H9 (cell line): Measurements from ENCODE around the gene ARPC1B. TPM values are rescaled to one million over a fixed set of nuclear protein-coding genes. Genes with fewer than 3 reads are reported as not detected.

Experiments used
- DNase-seq: peaks from one replicate; pipeline ENCODE4 v3.0.0-alpha.2; 2017
- H2AFZ ChIP-seq: one replicate; pipeline ENCODE4 v1.6.1; 2013; ENCODE audit warnings: mild to moderate bottlenecking, low read length, control low read depth, moderate library complexity
- H2AK5ac ChIP-seq: 2 replicates; pipeline ENCODE4 v1.6.1; 2013; ENCODE audit warnings: low read length, control low read depth, mixed read lengths; ENCODE audit not compliant: insufficient read length
- H2BK120ac ChIP-seq: one replicate; pipeline ENCODE4 v1.6.1; 2013; ENCODE audit warnings: low read depth, mild to moderate bottlenecking, low read length, control low read depth, inconsistent platforms; ENCODE audit not compliant: poor library complexity, severe bottlenecking
- H2BK12ac ChIP-seq: 2 replicates; pipeline ENCODE4 v1.6.1; 2013; ENCODE audit warnings: low read length, control low read depth, mixed read lengths, low read depth; ENCODE audit not compliant: insufficient read length
- H2BK15ac ChIP-seq: 2 replicates; pipeline ENCODE4 v1.6.1; 2013; ENCODE audit warnings: low read depth, low read length, control low read depth
- H2BK20ac ChIP-seq: one replicate; pipeline ENCODE4 v1.6.1; 2013; ENCODE audit warnings: low read depth, mild to moderate bottlenecking, low read length, control low read depth, inconsistent platforms; ENCODE audit not compliant: poor library complexity, severe bottlenecking
- H2BK5ac ChIP-seq: 2 replicates; pipeline ENCODE4 v1.6.1; 2013; ENCODE audit warnings: low read length, control low read depth, mixed read lengths; ENCODE audit not compliant: insufficient read length
- H3K14ac ChIP-seq: 2 replicates; pipeline ENCODE4 v1.6.1; 2013; ENCODE audit warnings: low read length, control low read depth; ENCODE audit not compliant: insufficient read depth
- H3K18ac ChIP-seq: 2 replicates; pipeline ENCODE4 v1.6.1; 2013; ENCODE audit warnings: low read depth, mild to moderate bottlenecking, mixed read lengths, low read length, control low read depth; ENCODE audit not compliant: insufficient read length
- H3K23ac ChIP-seq: 2 replicates; pipeline ENCODE4 v1.6.1; 2013; ENCODE audit warnings: low read length, control low read depth, mixed read lengths, low read depth; ENCODE audit not compliant: insufficient read length
- H3K23me2 ChIP-seq: 2 replicates; pipeline ENCODE4 v1.6.1; 2013; ENCODE audit warnings: low read depth, mild to moderate bottlenecking, mixed read lengths, low read length, control low read depth; ENCODE audit not compliant: insufficient read length, poor library complexity, severe bottlenecking
- H3K27ac ChIP-seq: 2 replicates; pipeline ENCODE4 v1.5.1; 2013; ENCODE audit warnings: low read length, control low read depth, mixed read lengths, low read depth; ENCODE audit not compliant: insufficient read length
- H3K27me3 ChIP-seq: 2 replicates; pipeline ENCODE4 v1.6.1; 2013; ENCODE audit warnings: low read length, control low read depth, inconsistent platforms; ENCODE audit not compliant: insufficient read depth
- H3K4ac ChIP-seq: 2 replicates; pipeline ENCODE4 v1.6.1; 2013; ENCODE audit warnings: low read depth, mild to moderate bottlenecking, control low read depth, inconsistent platforms, low read length, moderate library complexity
- H3K4me1 ChIP-seq: 2 replicates; pipeline ENCODE4 v1.6.1; 2013; ENCODE audit warnings: low read length, control low read depth, inconsistent platforms; ENCODE audit not compliant: insufficient read depth
- H3K4me2 ChIP-seq: 2 replicates; pipeline ENCODE4 v1.6.1; 2013; ENCODE audit warnings: low read length, control low read depth, mixed read lengths; ENCODE audit not compliant: insufficient read length, insufficient read depth
- H3K56ac ChIP-seq: 2 replicates; pipeline ENCODE4 v1.6.1; 2013; ENCODE audit warnings: low read depth, mild to moderate bottlenecking, mixed read lengths, low read length, control low read depth; ENCODE audit not compliant: insufficient read length
- H3K79me1 ChIP-seq: 2 replicates; pipeline ENCODE4 v1.6.1; 2013; ENCODE audit warnings: low read depth, mild to moderate bottlenecking, moderate library complexity, low read length, control low read depth, inconsistent platforms; ENCODE audit not compliant: insufficient read depth, poor library complexity, severe bottlenecking
- H3K79me2 ChIP-seq: 2 replicates; pipeline ENCODE4 v1.6.1; 2013; ENCODE audit warnings: low read length, control low read depth, inconsistent platforms; ENCODE audit not compliant: insufficient read depth
- H3K9ac ChIP-seq: 2 replicates; pipeline ENCODE4 v1.6.1; 2013; ENCODE audit warnings: low read length, control low read depth, mixed read lengths; ENCODE audit not compliant: insufficient read length; ENCODE audit errors: extremely low read depth
- H3K9me3 ChIP-seq: one replicate; pipeline ENCODE4 v1.6.1; 2013; ENCODE audit warnings: low read depth, low read length, inconsistent platforms; ENCODE audit not compliant: control insufficient read depth
- H3T11ph ChIP-seq: one replicate; pipeline ENCODE4 v1.6.1; 2013; ENCODE audit warnings: mild to moderate bottlenecking, low read length, control low read depth, inconsistent platforms
- H4K20me1 ChIP-seq: one replicate; pipeline ENCODE4 v1.6.1; 2013; ENCODE audit not compliant: control insufficient read depth, insufficient read length, insufficient read depth
- H4K5ac ChIP-seq: 2 replicates; pipeline ENCODE4 v1.6.1; 2013; ENCODE audit warnings: low read depth, mild to moderate bottlenecking, mixed read lengths, low read length, control low read depth; ENCODE audit not compliant: insufficient read length
- H4K8ac ChIP-seq: replicated peaks from 2 replicates; pipeline ENCODE4 v1.6.1; 2013; ENCODE audit warnings: low read length, control low read depth, mixed read lengths, low read depth; ENCODE audit not compliant: insufficient read length
- H4K91ac ChIP-seq: 2 replicates; pipeline ENCODE4 v1.6.1; 2013; ENCODE audit warnings: low read depth, mild to moderate bottlenecking, moderate library complexity, mixed read lengths, low read length, control low read depth; ENCODE audit not compliant: insufficient read length
- H3K27ac Mint-ChIP-seq, 3 experiments: 2 replicates in 2 of 3; 3 replicates in 1 of 3; pipeline ENCODE4 v1.8.0; 2020 to 2021; ENCODE audit warnings: mixed read lengths in 3 of 3, mild to moderate bottlenecking in 1 of 3, moderate library complexity in 1 of 3
- H3K27me3 Mint-ChIP-seq: 2 replicates; pipeline ENCODE4 v1.8.0; 2021; ENCODE audit warnings: low read depth, mild to moderate bottlenecking, moderate library complexity, mixed read lengths
- H3K36me3 Mint-ChIP-seq, 3 experiments: 2 replicates in 2 of 3; 3 replicates in 1 of 3; pipeline ENCODE4 v1.8.0; 2020 to 2021; ENCODE audit warnings: low read depth in 3 of 3, mixed read lengths in 3 of 3; ENCODE audit not compliant: insufficient read depth in 1 of 3
- H3K4me1 Mint-ChIP-seq, 2 experiments: 2 replicates each; pipeline ENCODE4 v1.8.0; 2020; ENCODE audit warnings: mixed read lengths in 2 of 2
- H3K4me3 Mint-ChIP-seq, 2 experiments: 2 replicates in 1 of 2; 3 replicates in 1 of 2; pipeline ENCODE4 v1.8.0; 2020 to 2021; ENCODE audit warnings: mild to moderate bottlenecking in 2 of 2, mixed read lengths in 2 of 2, moderate library complexity in 1 of 2
- H3K9me3 Mint-ChIP-seq, 2 experiments: 2 replicates in 1 of 2; 3 replicates in 1 of 2; pipeline ENCODE4 v1.8.0; 2020; ENCODE audit warnings: mild to moderate bottlenecking in 2 of 2, mixed read lengths in 2 of 2, moderate library complexity in 1 of 2
- WGBS: extraction: QIAGEN DNeasy Blood & Tissue Kit; methylation state at CpG from one replicate; pipeline ENCODE4 v1.1.7; 2013; ENCODE audit warnings: missing lambda C conversion rate, low lambda C conversion rate, mixed read lengths; ENCODE audit not compliant: insufficient read length; ENCODE audit errors: extremely low coverage; 5-methylcytosine and 5-hydroxymethylcytosine counted together
- total RNA-seq: library from RNA; stranded (reverse); gene quantifications from 2 replicates; pipeline ENCODE4 v1.2.1, GENCODE V29; 2021
- TF ChIP-seq, protein P1 (sequence below): fragments of 200-600 bp; sonication (generic); conservative IDR thresholded peaks from 3 replicates; pipeline ENCODE4 v1.8.0; 2021; ENCODE audit warnings: antibody characterized with exemption, mild to moderate bottlenecking

Gene ARPC1B
- total RNA-seq, 1 experiment from 2014 or later: 56.3 TPM

DNA sequence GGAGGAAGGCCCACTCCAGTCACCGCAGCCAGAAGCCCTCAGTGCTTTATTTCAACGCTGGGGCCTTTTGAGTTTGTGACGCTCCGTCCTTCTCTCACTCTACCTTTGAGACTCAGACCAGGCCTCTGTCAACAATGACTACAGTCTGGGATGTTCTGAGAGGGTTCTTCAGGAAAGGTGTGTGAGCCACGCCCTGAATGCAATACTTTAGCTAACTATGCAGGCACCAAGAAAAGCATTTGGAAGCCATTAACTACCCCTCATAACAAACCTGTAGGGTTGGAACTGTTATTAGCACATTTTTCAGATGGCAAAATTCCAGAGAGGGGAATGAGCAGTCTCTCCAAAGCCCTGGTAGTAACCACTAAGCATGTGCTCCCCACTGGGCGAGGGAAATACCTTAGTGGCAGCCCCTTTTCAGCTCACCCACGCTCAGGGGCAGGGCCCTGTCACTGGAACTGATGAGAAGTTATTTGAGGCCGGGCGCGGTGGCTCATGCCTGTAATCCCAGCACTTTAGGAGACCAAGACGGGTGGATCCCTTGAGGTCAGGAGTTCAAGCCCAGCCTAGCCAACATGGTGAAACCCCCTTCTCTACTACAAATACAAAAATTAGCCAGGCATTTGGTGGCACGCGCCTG is 5.7 kb upstream of the ARPC1B start:
- Mint-ChIP-seq H3K9me3 (no peaks in the 10 kb centered on the region), H3K27ac (peak overlapping the region; percentile 16 to 90 (median 83); a peak in 5 of 7 replicates), H3K27me3 (peaks cover 12% of the 10 kb centered on the region), H3K36me3 (peaks cover 15 to 34% (median 24%) of the 10 kb centered on the region in 3 experiments; a peak in 6 of 7 replicates), H3K4me1 (peaks cover 10 to 16% of the 10 kb centered on the region in 2 experiments), H3K4me3 (no peak overlapping the region)
- Histone ChIP-seq H3K27ac (no peak overlapping the region), H3K14ac (no peak overlapping the region), H2BK15ac (no peak overlapping the region), H2BK120ac (no peak overlapping the region), H2AFZ (no peak overlapping the region), H4K20me1 (no peaks in the 10 kb centered on the region), H2BK20ac (no peak overlapping the region), H2BK12ac (no peak overlapping the region), H3K79me2 (no peaks in the 10 kb centered on the region), H3K4ac (no peak overlapping the region), H3K79me1 (no peaks in the 10 kb centered on the region), H3K9me3 (no peaks in the 10 kb centered on the region), H3K56ac (no peak overlapping the region), H2BK5ac (no peak overlapping the region), H3K18ac (no peak overlapping the region), H3K23me2 (peaks cover 3% of the 10 kb centered on the region), H3K9ac (no peak overlapping the region), H3K27me3 (no peaks in the 10 kb centered on the region), H4K8ac (no peak overlapping the region), H3T11ph (no peak overlapping the region), H3K23ac (no peak overlapping the region), H4K91ac (no peak overlapping the region), H3K4me1 (peaks cover 3% of the 10 kb centered on the region; the same call in 1 of the 2 replicates), H4K5ac (no peak overlapping the region), H3K4me2 (no peak overlapping the region), H2AK5ac (no peak overlapping the region)
- TF ChIP-seq, protein P1, sequence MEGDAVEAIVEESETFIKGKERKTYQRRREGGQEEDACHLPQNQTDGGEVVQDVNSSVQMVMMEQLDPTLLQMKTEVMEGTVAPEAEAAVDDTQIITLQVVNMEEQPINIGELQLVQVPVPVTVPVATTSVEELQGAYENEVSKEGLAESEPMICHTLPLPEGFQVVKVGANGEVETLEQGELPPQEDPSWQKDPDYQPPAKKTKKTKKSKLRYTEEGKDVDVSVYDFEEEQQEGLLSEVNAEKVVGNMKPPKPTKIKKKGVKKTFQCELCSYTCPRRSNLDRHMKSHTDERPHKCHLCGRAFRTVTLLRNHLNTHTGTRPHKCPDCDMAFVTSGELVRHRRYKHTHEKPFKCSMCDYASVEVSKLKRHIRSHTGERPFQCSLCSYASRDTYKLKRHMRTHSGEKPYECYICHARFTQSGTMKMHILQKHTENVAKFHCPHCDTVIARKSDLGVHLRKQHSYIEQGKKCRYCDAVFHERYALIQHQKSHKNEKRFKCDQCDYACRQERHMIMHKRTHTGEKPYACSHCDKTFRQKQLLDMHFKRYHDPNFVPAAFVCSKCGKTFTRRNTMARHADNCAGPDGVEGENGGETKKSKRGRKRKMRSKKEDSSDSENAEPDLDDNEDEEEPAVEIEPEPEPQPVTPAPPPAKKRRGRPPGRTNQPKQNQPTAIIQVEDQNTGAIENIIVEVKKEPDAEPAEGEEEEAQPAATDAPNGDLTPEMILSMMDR: no peak
- peak; percentile 28 for DNase-seq
- no CpG with 5 or more reads among the region's 13 CpGs for whole genome bisulfite sequencing
